COR-L47 (cell line): ENCODE results near the gene IRAK1.
"Not testable (repeated sequence)": the region's sequence is repeated elsewhere in the genome, so short reads cannot be mapped to it uniquely, and the experiment has no call there.

Experiments used
- DNase-seq: peaks from one replicate; lab custom pipeline; 2025; lab: John Stamatoyannopoulos, UW

IRAK1 gene

DNA sequence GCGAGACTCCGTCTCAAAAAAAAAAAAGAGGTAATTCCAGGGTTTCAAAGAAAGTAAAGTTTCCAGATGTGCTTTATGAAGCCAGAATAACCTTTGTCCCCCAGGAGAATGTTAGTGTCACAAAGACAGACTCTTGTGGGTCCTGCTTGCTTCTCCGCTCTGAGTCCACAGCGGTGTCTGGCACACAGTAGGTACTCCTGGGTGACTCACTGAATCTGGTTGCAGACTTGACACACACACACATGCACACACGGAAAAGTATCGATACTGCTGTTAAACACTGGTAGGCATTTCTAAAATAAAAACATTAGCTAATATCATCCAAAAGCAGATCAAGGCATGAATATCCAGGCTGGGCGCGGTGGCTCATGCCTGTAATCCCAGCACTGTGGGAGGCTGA is 24.2 kb downstream of the IRAK1 start:
- DNase-seq, result no peak

DNA sequence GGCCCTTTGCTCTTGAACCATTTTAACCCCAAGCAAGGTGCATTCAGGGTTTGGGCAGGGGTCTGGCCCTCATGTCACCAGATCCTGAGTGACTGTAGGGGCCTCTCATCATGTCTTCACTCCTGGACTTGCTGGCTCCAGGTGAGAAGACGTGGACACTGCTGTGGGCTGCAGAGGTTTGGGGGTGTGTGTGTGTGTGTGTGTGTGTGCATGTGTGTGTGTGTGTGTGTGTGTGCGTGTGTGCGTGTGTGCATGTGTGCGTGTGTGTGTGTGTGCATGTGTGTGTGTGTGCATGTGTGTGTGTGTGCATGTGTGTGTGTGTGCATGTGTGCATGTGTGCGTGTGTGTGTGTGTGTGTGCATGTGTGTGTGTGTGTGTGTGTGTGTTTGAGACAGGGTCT is 25.3 kb downstream of the IRAK1 start:
- DNase-seq, result not testable (repeated sequence)

DNA sequence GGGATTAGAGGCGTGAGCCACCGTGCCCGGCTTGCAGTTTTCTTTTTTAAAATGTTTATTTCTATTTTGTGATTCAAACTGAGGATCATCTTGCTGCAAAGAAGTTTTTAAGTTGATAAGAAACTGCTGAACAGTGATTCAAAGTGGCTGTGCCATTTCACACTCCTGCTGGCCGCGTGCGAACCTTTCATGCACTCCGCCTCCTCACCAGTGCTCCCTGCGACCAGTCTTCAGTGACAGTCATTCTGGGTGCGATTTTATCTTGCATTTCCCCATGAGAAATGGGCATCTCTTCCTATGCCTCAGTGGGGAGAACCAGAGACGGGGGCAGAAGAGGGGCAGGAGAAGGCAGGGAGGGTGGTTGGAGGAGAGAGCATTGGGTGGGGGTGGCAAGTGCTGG is 25.7 kb downstream of the IRAK1 start:
- DNase-seq, result no peak

DNA sequence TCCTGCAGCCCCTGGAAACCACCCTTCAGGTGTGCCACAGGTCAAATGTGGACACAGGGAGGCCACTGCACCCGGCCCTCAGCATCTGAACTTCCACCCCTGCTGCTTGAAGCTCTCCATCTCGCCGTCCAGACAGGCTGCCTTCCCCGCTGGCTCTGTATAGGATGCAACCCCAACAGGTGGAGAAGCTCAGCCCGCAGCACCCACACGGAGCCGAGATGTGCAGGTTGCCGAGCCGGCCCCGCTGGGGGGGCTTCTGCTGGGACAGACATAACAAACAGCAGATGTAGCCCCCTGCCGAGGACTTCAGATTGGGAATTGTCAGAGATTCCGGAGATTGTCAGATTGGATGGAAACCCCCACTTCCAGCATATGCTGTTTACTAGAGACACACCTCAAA is 26.6 kb downstream of the IRAK1 start:
- no peak for DNase-seq

DNA sequence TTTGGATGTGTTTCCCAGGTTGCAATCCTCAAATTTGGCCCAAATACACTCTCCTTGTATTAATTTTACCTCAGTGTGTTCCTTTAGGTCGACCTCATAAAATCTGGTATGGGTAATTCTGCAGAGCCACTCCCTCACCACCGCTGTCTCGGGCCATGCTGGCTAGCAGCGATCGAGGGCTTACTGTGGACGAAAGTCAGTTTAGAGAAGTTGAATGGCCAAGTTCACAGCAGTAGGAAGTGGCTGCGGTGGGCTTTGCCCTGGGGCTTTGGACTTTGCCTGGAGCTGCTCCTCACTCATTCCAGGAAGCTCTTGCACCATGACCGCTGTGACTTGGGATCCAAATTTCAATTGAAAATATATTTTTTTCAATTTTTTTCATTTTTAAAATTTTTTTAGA is 27.5 kb downstream of the IRAK1 start:
- DNase-seq, result no peak

DNA sequence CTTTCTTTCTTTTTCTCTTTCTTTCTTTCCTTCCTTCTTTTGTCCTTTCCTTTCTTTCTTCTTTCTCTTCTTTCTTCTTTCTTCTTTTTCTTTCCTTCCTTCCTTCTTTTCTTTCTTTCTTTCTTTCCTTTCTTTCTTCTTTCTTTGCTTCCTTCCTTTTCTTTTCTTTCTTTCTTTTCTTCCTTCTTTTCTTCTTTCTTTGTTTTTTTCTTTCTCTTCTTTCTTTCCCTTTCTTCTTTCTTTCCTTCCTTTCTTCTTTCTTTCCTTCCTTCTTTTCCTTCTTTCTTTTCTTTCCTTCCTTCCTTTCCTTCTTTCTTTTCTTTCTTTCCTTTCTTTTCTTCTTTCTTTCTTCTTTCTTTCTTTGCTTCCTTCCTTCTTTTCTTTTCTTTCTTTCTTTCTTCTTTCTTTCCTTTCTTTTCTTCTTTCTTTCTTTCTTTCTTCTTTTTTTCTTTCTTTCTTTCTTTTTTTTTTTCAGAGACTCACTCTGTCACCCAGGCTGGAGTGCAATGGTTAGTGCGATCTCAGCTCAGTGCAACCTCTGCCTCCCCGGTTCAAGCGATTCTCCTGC is 28.6 kb downstream of the IRAK1 start:
- DNase-seq, result no peak

DNA sequence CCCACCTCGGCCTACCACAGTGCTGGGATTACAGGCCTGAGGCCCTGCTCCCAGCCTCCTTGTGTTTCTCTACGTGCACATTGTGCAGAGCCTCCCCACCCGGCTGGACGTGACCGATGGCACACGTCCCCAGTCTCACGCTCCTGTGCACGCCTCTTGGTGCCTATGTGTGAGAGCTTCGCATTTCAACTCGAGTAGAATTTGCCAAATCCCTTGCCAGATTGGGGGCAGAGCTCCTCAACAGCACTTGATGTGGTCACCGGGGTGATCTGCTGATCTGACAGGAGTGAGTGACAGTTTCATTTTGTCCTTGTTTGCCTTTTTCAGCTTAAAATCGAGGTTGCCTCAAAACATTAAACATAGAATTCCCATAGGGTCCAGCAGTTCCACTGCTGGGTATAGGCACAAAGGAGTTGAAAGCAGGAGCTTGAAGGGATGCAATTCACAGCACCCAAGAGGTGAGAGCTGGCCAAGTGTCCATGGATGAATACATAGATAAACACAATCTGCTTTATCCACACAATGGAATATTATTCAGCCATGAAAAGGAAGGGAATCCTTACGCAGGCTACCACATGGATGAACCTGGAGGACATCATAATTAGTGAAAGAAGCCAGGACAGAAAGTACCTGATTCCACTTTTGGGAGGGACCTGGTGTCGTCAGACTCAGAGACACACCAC is 29.6 kb downstream of the IRAK1 start:
- DNase-seq, result no peak

DNA sequence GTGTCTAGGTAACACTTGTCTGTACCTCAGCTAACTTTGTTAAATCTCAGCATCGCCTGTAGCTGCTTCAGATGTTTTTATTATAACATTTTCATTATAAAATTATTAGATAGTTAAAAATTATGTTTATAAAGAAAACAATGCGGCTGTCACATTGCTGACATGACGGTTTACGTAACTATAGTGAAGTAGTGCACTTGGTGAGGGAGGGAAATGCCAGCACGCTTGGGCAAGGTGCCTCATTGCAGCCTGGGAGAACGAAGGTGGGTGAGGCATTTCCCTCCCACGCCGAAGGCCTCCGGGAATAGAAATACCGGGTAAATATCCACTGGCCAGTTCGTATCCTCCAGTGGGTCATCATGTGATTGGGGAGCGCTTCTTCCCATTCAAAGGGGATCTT is 31.2 kb downstream of the IRAK1 start:
- DNase-seq, result no peak

DNA sequence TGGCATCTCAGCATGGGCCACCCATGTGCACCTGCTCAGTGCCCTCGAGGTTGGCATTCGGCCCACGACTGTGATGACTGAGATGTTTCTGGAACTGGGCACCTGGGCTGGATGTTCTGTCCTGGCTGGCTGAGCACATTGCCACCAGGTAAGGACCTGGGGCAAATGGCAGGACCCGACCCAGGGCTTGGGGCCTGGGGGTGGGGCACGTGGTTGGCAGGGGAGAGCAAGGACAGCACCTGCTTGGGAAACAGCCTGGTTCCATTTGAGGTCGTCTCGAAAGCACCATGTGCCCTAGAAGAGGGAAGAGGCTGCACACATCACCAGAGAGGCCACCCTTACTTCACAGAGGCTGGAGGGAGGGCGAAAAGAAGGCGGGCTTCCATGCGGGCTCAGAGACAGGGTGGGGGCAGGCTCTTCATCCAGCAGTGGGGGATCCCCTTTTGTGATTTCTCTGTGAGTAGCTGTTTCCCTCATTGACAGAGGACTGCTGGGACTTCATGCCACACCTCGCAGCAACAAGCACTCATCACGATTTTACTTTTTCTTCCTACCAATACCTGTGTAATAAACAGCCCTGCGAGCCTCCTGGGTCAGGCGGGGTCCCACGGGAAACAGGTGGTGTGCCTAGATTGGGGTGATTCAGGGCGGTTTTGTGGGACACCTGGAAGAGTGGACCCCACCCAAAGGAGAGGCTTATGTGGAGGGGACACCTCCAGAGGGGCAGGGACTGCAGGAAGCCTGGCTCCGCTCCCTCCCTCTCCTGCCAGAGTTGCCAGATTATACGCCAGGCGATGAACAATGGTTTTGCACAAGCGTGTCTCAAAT is 35.1 kb downstream of the IRAK1 start:
- DNase-seq, result no peak

DNA sequence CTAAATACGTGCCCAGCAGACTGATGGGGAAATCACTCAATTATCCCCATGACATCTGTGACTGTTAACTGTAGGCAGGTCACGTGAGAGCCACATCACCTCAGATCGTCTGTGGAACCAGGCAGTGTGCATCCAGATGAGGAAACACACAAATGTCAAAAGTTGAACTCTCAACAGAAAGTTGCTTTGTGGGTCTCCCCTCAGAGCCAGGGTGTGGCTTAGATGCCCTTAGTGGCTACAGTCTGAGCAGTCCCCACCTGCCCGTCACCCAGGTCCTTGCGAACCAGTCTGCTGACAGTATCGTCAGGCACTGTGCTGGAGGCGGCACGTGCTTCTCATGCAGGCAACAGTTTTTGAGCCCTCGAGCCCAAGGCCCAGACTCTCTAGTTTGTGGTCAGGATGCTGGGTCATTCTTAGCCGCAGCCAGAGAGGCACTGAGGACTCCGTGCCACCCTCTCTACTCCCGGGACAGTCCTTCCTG is 36.3 kb downstream of the IRAK1 start:
- no peak for DNase-seq

DNA sequence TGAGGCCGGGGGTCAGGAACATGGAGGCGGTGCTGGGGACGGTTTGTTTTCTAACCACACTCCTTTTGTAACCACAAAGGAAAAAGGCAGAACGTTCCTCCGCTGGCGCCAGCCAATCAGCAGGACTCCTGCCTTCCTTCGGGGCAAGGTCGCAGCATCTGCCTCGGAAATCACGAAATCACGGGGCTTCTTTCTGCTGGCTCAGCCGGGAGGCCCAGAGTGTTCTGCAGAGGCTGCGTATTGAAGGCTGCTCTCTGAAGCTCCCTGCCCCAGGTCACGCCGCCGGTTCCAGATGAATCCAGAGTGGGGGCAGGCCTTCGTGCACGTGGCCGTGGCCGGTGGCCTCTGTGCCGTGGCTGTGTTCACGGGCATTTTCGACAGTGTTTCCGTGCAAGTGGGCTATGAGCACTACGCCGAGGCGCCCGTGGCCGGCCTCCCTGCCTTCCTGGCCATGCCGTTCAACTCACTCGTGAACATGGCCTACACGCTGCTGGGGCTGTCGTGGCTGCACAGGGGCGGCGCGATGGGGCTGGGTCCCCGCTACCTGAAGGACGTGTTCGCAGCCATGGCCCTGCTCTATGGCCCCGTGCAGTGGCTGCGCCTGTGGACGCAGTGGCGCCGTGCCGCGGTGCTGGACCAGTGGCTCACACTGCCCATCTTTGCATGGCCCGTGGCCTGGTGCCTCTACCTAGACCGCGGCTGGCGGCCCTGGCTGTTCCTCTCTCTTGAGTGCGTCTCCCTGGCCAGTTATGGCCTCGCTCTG is 37.8 kb downstream of the IRAK1 start:
- DNase-seq, result no peak

DNA sequence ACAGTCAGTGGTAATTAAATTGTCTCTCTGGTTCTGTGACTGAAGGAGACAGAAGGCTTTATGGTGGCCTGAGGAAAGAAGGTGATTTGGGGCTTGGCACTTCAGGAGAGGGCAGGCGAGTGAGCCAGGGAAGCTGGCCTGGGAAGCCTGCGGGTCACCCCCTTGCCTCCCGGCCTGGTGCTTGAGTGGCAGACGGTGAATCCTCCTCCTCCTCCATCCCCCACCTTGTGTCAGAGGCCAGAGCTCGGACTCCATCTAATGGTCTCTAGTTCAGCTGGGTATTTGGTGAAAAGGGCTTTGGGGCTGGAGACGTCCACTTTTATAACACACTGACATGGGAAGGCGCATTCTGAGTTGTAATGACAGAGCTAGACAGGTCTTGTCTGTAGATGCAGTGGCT is 38.5 kb downstream of the IRAK1 start:
- DNase-seq, result no peak

DNA sequence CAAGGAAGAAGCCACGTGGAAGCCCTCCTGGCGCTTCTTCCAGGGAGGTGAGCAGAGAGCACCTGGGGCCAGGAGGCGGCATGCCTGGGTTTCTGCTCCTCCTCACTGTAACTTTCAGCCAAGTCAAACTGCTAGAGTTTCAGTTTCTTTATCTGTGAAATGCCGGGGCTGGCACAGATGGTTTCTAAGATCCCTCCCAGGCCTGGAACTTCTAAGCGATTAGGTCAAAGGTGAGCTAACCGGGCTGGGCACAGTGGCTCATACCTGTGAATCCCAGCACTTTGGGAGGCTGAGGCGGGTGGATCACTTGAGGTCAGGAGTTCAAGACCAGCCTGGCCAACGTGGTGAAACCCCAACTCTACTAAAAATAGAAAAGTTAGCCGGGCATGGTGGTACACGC is 39.3 kb downstream of the IRAK1 start:
- not testable (repeated sequence) for DNase-seq

DNA sequence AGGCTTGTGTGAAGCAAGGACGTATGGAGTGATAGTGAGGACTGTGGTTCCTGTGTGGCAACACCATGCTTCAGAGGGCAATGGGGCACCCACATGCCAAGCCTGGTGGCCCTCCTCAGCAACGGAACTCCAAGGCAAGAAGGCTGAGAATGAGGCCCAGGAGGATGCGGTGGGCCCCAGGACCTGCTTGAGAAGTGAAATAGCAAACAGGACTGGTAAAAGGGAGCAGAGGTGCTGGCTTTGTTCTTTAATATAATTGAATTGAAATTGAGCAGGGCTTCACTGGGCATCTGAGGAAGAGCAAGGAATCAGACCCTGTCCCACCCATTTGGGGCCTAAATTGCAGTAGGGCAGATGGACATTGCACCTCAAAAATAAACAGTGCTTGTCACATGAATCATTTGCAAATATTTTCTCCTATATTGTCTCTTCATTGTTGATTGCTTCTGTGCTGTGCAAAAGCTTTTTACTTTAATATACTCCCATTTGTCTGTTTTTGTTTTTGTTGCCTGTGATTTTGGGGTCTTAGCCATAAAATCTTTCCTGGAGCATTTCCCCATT is 44.9 kb downstream of the IRAK1 start:
- DNase-seq, result no peak

DNA sequence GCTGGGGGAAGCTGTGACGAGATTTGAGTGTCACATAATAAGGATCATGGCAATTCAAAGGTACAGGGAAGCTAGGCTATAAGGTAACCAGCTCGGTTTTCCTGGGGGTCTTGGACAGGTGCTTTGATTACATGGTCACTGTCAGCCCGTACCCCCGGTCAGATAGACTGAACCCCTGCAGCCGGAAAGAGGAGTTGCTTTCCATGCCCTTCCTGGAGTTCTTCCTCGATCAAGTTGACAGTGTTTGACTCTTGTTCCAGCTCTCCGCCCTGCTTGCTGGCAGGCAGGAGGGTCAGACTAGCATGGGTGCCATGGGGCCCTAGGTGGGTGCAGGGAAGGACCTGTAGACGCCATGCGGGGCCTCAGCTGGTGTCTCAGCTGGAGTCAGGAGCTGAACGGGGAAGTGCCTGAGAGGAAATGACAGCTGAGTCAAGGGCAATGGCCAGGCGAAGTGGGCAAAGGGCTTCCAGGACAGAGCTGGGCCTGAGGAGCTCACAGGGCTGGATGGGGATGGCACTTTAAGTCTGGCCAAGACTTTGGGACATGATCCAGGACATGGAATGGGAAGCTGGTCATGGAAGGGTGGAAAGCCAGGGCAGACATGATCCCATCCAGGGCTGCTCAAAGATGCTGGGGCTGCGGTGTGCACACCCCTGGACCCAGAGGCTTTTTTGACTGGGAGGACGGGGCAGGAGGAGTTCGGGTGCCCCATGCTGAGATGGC is 45.5 kb downstream of the IRAK1 start:
- no peak for DNase-seq

DNA sequence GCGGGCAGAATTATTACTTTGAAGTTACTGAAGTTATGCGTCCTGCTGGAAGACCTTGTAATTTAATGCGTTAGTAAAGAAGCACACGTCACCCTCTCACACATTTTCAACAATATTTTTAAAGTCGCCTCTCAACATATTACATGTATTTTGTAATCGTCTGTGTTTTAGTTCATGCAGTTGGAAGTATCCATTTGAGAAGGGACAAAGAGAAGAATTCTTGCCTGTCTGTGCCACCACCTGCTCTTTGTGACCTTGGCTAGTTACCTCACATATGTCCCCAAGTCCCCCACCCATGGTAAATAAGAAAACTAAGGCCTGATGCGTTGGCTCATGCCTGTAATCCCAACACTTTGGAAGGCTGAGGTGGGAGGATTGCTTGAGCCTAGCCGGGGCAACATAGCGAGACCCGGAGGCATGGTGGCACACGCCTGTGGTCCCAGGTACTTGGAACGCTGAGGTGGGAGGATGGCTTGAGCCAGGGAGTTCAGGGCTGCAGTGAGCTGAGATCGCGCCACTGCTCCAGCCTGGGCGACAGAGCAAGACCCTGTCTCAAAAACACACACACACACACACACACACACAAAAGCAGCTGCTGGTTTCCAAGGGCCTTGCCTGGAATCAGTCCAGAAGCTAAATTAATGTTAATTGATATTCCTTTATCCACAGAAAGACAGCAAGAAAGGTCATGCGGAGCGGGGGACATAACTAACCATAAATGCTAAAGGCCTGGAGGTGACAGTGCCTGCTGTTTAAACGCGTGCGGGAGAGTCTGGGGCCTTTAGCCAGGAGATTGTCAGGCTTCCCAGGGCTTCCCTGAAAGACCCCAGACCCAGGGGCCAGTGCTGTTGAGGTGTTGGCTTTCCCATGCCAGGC is 46.3 kb downstream of the IRAK1 start:
- peak; percentile 73 for DNase-seq

DNA sequence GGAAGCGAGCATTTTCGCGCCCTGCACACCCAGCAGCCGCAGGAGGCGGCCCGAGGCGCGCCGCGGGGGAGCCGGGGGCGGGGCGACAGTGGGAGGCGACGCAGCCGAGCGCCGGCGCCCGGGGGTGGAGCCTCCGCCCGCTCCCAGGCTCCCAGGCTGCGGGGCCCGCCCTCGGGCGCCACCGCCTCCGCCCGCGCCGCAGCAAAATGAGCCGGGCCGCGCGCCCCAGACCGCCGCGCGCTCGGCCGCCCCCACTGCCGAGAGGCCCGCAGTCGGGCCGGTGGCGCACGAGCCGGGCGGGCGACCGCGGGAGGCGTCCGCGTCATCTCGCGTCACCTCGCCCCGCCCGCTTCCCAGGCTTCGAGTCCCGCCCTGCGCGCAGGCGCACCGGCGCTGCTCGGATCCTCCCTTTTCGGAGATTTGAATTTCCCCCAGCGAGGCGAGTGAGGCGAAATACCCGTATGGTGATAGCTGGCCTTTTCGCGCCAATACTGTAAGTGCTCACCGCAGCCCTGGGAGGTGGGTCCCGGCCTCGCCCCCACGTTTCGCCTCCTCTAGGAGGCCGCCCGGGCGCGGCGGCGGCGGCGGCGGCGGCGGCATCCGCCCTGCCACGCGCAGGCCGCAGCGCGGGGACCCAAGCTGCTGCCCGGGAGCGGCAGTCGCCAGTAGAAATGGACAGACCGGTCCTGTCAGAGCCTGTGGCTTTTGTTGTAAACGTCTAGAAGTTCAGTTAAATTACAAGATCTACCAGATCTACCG is 47.2 kb downstream of the IRAK1 start, which contains the start of gene TMEM187:
TMEM187 (plus strand) TSS at position 387 of the 759 bp plus-strand sequence. CDS start 9,309 bp downstream, outside the sequence.
- peak; percentile 94 for DNase-seq

DNA sequence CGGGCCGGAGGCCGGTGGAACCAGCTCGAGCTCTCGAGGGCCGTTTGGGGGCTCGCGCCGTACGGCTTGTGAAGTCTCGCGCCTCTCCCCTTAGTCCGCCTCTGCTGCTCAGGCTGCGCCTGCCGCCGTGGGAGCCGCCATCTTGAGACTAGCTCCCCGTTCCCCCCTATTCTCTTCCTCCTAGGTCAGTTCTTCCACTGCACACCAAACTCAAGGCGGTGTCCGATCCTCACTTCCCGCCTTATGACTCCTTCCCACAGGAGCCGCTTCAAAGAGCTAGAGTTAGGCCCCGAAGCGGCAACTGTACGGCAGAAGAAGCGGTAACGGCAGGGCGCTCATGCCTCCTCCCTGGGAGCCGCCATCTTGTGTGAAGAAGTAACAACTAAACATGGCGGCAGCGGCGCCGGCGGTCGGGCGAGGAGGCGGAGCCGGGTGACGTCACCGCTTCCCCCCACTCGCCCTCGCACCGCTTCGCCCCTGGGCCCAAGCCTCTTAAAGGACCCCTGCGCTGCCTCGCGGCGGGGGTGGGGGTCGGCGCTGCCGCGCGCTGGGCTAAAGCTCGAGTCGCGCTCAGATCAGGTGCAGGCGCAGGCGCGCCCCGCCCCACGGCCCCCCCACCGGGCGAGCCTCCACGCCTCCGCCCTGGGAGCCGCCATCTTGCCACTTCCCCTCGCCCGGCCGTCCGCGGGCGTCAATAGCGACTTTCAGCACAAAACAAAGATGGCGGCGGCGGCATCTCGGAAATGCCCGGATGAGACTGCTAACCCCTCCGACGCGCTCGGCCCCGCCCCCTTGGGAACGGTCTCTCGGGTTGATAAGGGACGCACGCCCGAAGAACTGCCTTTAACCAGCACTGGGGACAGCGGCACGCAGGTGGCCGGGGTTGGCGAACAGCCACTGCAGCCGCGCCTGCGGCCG is 48.0 kb downstream of the IRAK1 start, which contains the start of gene HCFC1:
HCFC1 (minus strand) TSS at position 369 of the 918 bp plus-strand sequence. CDS start 978 bp downstream, outside the sequence.
- DNase-seq, result peak; percentile 89
